GM12875 (cell line): ENCODE data around the gene GGT5.
"Not testable (repeated sequence)": the region's sequence is repeated elsewhere in the genome, so short reads cannot be mapped to it uniquely, and the experiment has no call there.

Experiments used
- H3K4me3 ChIP-seq: one replicate; pipeline ENCODE4 v1.5.1; 2011; ENCODE audit warnings: low read depth, low read length, control low read depth
- CTCF ChIP-seq: IDR thresholded peaks from 2 replicates; pipeline ENCODE4 v1.5.1; 2011; ENCODE audit warnings: low read depth, mild to moderate bottlenecking, control low read depth, inconsistent platforms, low read length, moderate library complexity, borderline replicate concordance; ENCODE audit not compliant: insufficient read depth

Gene GGT5

GRCh38 chr22:24224468-24224867, 20.4 kb downstream of the GGT5 start:
- no peak overlapping the region for H3K4me3 ChIP-seq
- TF ChIP-seq CTCF = no peak

- TF ChIP-seq CTCF = no peak
- no peak overlapping the region for H3K4me3 ChIP-seq
Observed at GRCh38 chr22:24219750-24220149, 25.1 kb downstream of the GGT5 start.

GRCh38 chr22:24217384-24217783, 27.5 kb downstream of the GGT5 start:
- no peak for TF ChIP-seq CTCF
- H3K4me3 ChIP-seq = no peak overlapping the region

GRCh38 chr22:24216541-24217209, 28.2 kb downstream of the GGT5 start:
- no peak for TF ChIP-seq CTCF
- no peak overlapping the region for H3K4me3 ChIP-seq

GRCh38 chr22:24214467-24215285, 30.2 kb downstream of the GGT5 start:
- TF ChIP-seq CTCF = no peak
- no peak overlapping the region for H3K4me3 ChIP-seq

GRCh38 chr22:24213111-24213510, 31.8 kb downstream of the GGT5 start:
- not testable (repeated sequence) for H3K4me3 ChIP-seq

GRCh38 chr22:24211716-24212115, 33.2 kb downstream of the GGT5 start:
- not testable (repeated sequence) for H3K4me3 ChIP-seq

- not testable (repeated sequence) for H3K4me3 ChIP-seq
Observed at GRCh38 chr22:24210409-24210808, 34.5 kb downstream of the GGT5 start.
